ENCODE data around the gene RNF227.

DNA sequence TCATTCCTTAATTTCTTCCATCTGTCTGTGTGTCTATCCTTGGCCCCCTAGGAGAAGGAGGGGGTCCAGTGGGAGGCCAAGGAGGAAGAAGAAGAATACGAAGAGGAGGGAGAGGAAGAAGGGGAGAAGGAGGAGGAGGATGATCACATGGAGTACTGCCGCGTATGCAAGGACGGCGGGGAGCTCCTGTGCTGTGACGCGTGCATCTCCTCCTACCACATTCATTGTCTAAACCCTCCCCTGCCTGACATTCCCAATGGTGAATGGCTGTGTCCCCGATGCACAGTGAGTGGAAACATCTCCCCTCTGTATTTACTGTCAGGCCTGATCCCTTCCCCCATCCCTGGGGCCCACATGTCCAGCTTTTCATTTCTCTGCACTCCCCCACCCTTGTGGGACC is 21.2 kb downstream of the RNF227 start:
- TF ChIP-seq, protein P1, sequence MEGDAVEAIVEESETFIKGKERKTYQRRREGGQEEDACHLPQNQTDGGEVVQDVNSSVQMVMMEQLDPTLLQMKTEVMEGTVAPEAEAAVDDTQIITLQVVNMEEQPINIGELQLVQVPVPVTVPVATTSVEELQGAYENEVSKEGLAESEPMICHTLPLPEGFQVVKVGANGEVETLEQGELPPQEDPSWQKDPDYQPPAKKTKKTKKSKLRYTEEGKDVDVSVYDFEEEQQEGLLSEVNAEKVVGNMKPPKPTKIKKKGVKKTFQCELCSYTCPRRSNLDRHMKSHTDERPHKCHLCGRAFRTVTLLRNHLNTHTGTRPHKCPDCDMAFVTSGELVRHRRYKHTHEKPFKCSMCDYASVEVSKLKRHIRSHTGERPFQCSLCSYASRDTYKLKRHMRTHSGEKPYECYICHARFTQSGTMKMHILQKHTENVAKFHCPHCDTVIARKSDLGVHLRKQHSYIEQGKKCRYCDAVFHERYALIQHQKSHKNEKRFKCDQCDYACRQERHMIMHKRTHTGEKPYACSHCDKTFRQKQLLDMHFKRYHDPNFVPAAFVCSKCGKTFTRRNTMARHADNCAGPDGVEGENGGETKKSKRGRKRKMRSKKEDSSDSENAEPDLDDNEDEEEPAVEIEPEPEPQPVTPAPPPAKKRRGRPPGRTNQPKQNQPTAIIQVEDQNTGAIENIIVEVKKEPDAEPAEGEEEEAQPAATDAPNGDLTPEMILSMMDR (conservative IDR thresholded peaks at IDR 0.05; ENCODE audit: low read depth in 2 of 2), result no peak
- TF ChIP-seq CREB1 (CRISPR knock-in tag; IDR thresholded peaks at IDR 0.05; ENCODE audit: low read depth) (no peak), JUNB (IDR thresholded peaks at IDR 0.05; ENCODE audit: unreplicated experiment) (no peak), EZH2 (IDR thresholded peaks at IDR 0.05; ENCODE audit: low read depth, unreplicated experiment) (no peak), POLR2AphosphoS5 (IDR thresholded peaks at IDR 0.05; ENCODE audit: low read depth) (no peak), EZH2phosphoT487 (IDR thresholded peaks at IDR 0.05; ENCODE audit: unreplicated experiment) (no peak), ZNF331 (CRISPR knock-in tag; IDR thresholded peaks at IDR 0.05; ENCODE audit: low read depth) (no peak), STAT1 (IDR thresholded peaks at IDR 0.05; ENCODE audit: unreplicated experiment) (no peak), ZNF114 (CRISPR knock-in tag; IDR thresholded peaks at IDR 0.05) (no peak), NANOG (IDR thresholded peaks at IDR 0.05; ENCODE audit: borderline replicate concordance) (no peak)
- TF ChIP-seq, protein P2, sequence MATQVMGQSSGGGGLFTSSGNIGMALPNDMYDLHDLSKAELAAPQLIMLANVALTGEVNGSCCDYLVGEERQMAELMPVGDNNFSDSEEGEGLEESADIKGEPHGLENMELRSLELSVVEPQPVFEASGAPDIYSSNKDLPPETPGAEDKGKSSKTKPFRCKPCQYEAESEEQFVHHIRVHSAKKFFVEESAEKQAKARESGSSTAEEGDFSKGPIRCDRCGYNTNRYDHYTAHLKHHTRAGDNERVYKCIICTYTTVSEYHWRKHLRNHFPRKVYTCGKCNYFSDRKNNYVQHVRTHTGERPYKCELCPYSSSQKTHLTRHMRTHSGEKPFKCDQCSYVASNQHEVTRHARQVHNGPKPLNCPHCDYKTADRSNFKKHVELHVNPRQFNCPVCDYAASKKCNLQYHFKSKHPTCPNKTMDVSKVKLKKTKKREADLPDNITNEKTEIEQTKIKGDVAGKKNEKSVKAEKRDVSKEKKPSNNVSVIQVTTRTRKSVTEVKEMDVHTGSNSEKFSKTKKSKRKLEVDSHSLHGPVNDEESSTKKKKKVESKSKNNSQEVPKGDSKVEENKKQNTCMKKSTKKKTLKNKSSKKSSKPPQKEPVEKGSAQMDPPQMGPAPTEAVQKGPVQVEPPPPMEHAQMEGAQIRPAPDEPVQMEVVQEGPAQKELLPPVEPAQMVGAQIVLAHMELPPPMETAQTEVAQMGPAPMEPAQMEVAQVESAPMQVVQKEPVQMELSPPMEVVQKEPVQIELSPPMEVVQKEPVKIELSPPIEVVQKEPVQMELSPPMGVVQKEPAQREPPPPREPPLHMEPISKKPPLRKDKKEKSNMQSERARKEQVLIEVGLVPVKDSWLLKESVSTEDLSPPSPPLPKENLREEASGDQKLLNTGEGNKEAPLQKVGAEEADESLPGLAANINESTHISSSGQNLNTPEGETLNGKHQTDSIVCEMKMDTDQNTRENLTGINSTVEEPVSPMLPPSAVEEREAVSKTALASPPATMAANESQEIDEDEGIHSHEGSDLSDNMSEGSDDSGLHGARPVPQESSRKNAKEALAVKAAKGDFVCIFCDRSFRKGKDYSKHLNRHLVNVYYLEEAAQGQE (IDR thresholded peaks at IDR 0.05; ENCODE audit: unreplicated experiment), result no peak
- TF ChIP-seq, protein P3, sequence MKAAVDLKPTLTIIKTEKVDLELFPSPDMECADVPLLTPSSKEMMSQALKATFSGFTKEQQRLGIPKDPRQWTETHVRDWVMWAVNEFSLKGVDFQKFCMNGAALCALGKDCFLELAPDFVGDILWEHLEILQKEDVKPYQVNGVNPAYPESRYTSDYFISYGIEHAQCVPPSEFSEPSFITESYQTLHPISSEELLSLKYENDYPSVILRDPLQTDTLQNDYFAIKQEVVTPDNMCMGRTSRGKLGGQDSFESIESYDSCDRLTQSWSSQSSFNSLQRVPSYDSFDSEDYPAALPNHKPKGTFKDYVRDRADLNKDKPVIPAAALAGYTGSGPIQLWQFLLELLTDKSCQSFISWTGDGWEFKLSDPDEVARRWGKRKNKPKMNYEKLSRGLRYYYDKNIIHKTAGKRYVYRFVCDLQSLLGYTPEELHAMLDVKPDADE (IDR thresholded peaks at IDR 0.05), result no peak
- TF ChIP-seq, protein P4, sequence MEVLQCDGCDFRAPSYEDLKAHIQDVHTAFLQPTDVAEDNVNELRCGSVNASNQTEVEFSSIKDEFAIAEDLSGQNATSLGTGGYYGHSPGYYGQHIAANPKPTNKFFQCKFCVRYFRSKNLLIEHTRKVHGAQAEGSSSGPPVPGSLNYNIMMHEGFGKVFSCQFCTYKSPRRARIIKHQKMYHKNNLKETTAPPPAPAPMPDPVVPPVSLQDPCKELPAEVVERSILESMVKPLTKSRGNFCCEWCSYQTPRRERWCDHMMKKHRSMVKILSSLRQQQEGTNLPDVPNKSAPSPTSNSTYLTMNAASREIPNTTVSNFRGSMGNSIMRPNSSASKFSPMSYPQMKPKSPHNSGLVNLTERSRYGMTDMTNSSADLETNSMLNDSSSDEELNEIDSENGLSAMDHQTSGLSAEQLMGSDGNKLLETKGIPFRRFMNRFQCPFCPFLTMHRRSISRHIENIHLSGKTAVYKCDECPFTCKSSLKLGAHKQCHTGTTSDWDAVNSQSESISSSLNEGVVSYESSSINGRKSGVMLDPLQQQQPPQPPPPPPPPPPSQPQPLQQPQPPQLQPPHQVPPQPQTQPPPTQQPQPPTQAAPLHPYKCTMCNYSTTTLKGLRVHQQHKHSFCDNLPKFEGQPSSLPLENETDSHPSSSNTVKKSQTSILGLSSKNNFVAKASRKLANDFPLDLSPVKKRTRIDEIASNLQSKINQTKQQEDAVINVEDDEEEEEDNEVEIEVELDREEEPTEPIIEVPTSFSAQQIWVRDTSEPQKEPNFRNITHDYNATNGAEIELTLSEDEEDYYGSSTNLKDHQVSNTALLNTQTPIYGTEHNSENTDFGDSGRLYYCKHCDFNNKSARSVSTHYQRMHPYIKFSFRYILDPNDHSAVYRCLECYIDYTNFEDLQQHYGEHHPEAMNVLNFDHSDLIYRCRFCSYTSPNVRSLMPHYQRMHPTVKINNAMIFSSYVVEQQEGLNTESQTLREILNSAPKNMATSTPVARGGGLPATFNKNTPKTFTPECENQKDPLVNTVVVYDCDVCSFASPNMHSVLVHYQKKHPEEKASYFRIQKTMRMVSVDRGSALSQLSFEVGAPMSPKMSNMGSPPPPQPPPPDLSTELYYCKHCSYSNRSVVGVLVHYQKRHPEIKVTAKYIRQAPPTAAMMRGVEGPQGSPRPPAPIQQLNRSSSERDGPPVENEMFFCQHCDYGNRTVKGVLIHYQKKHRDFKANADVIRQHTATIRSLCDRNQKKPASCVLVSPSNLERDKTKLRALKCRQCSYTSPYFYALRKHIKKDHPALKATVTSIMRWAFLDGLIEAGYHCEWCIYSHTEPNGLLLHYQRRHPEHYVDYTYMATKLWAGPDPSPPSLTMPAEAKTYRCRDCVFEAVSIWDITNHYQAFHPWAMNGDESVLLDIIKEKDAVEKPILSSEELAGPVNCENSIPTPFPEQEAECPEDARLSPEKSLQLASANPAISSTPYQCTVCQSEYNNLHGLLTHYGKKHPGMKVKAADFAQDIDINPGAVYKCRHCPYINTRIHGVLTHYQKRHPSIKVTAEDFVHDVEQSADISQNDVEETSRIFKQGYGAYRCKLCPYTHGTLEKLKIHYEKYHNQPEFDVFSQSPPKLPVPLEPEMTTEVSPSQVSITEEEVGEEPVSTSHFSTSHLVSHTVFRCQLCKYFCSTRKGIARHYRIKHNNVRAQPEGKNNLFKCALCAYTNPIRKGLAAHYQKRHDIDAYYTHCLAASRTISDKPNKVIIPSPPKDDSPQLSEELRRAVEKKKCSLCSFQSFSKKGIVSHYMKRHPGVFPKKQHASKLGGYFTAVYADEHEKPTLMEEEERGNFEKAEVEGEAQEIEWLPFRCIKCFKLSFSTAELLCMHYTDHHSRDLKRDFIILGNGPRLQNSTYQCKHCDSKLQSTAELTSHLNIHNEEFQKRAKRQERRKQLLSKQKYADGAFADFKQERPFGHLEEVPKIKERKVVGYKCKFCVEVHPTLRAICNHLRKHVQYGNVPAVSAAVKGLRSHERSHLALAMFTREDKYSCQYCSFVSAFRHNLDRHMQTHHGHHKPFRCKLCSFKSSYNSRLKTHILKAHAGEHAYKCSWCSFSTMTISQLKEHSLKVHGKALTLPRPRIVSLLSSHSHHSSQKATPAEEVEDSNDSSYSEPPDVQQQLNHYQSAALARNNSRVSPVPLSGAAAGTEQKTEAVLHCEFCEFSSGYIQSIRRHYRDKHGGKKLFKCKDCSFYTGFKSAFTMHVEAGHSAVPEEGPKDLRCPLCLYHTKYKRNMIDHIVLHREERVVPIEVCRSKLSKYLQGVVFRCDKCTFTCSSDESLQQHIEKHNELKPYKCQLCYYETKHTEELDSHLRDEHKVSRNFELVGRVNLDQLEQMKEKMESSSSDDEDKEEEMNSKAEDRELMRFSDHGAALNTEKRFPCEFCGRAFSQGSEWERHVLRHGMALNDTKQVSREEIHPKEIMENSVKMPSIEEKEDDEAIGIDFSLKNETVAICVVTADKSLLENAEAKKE (CRISPR knock-in tag; IDR thresholded peaks at IDR 0.05), result no peak

All from GM23338 (cell line).